UCSD-AML1 (cell line): ENCODE data around the gene ARHGAP6.

Experiments
- DNase-seq: peaks from one replicate; lab custom pipeline; 2025; ENCODE audit not compliant: unreplicated experiment; lab: John Stamatoyannopoulos, UW

The ARHGAP6 gene

DNA sequence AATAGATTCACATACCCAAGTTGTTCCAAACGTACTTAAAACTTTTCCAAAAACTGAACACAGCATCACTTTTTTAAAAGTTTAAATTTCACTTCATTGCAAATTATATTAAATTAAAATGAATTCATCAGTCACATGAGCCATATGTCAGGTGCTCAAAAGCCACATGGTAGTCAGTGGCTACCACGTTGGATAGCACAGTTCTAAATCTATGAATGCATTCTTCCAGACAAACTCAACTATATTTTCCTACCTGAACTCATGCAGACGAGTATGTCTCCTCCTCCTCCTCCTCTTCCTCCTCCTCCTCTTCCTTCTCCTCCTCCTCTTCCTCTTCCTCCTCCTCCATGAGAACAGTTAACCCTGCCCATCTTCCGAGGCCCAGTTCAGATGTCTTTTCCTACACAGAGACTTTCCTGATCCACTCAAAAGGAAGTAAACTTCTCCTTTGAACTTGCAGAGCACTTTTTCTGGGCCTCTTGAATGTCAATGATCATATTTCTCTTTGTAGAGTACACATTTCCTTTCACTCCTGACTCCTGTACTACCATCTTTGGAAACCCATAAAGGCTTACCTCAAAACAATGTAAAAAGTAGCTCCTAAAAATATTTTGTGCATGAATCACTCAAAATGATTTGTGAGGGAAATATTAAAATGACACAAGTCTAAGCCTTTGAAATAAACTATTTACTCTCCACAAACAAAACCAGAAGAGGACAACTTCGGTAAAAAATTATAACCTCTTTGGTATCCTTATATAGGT is 199.9 kb downstream of the ARHGAP6 start:
- no peak for DNase-seq

DNA sequence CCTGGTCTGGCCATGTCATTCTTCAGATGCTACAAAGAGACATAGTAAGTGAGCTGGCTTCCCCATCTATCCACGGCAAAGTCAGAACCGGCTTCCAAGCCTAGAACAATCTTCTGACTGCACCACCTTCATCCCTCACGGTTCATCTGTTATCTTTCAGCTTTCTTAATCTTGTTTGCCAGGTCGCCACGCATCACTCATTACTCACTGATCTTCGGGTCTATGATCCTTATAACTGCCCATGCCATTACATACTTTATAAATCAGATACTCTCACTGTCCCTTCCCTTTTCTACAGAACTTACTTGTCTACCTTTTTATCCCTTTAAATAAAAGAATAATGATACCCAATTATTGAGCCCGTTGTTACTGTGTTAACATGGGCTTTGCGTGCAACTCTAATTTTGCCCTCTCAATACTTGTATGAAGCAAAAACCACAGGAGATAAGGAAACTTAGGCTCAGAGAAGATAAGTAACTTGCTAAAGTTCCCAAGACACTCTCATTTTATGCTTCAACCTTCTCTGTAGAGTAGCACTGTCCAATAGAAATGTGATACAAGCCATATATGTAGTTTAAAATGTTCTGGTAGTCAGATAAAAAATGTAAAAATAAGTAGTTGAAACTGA is 200.8 kb downstream of the ARHGAP6 start:
- DNase-seq = no peak

DNA sequence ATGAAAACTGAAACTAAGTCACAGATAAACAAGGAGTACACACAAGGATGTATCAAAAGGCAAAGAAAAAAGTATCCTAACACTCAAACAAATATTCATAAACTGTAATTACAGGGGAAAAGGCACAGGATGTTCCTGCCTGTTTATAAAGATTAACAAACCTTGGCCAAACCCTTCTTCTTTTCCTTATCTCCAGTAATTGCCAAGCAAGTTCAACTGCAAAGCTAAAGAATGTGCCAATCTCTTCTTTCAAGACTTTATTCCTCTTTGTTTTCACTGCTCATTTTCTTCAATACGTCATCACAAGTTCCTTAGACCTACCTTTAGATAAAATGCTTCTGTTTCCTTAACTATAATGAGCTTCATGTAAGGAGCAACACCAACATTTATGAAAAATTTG is 201.3 kb downstream of the ARHGAP6 start:
- DNase-seq = no peak

DNA sequence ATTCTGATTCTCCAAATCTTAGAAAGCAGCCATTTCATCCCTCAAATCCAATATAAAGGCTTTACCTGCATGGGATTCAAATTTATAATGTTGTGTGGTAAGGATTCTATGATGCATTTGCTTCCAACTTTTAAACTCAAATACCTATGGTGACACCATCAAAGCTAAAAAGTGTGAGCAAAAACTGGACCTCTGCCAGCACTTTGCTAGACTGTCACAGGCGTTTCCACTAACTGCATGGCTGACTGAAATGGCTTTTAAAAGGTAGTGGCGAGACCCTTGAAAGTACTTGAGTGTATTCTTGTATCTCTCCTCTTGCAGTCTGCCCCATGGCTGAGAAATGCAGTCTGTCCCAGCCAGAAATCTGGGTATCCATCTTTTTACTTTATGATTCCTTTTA is 203.1 kb downstream of the ARHGAP6 start:
- DNase-seq = no peak

DNA sequence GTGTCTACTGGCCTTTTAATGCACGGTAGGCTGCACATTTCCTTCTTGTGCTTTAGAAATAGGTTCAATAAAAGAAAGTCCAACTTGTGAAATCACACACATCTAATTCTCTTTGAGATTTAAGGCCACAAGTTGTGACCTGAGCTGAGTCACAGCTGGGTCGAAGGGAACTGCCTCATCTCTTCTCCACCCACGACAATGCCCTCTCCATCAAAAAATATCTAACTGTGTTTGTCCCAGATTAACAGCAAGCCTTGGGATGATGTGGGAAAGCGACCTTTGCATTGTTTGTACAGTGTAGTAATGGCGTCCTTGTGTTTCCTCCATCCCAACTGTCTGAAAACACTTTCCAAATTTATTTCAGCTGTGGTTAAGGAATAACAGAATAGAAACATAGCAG is 203.6 kb downstream of the ARHGAP6 start:
- DNase-seq = no peak

DNA sequence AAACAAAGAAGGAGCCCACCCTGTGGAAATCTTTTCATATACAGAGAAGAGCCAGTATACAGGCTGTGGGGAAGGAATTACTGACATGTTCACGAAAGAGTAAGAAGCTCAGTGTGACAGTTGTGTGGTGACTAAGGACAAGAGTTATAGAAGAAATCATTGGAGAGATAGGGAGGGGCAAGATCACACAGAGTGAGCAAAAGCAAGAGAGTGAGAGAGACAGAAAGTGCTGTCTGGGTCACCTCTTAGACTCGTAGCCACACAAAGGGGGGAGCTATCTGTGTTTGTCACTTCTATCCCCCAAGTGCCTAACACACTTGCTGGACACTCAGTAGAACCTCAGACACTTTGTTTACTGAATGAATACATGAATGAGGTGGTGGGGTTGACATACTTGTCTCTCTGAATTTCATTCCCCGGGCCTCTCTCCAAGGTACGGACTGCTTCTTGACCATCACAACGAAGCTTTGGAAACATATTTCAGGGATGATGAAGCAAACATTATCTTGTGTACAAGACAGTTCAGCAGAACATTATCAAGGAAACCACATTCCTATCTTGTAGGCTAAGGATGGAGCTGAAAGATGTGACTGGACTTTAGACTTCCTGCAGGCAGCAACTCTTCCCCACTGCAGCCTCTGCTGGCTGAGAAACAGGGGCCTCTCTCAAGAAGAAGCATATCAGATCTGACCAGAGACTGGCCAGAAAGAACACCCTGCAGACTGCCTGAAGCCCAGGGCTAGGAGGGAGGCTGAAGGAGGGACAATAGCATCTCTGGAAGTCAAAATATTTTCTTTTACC is 204.3 kb downstream of the ARHGAP6 start:
- peak; percentile 12 for DNase-seq

DNA sequence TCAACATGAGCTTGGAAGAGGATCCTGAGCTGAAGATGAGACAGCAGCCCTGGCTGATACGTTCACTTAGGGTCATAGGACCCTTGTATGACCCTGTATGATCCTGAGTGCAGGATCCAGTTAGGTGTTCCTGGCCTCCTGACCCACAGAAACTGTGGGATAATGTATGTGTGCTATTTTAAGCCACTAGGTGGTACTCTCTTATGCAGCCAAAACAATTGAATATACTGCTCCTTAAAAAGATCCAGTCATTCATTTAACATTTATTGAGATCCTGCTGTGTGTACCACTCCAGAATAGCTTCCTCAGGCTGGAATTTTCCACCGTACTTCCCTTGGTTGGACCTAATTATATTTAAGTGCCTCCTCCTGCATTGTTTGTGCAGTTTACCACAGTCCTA is 205.4 kb downstream of the ARHGAP6 start:
- no peak for DNase-seq

DNA sequence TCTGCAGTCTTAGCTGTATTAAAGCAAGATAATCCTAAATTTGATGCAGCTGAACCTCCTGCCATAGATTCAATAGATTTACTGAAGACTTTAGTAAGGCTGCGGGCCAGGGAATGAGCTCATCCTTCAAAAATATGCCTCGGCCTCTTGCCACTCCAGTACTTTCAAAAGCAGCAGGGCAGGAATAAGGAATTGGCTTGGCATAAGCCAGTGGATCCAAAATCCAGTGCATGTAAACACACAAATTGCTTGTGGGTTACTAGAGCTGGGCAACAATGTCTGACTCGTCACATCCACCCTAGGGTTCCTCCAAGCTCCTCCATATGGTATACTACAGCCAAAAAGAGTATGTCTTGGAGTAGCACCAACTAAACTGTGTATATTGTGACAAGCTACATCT is 207.6 kb downstream of the ARHGAP6 start:
- DNase-seq = no peak

DNA sequence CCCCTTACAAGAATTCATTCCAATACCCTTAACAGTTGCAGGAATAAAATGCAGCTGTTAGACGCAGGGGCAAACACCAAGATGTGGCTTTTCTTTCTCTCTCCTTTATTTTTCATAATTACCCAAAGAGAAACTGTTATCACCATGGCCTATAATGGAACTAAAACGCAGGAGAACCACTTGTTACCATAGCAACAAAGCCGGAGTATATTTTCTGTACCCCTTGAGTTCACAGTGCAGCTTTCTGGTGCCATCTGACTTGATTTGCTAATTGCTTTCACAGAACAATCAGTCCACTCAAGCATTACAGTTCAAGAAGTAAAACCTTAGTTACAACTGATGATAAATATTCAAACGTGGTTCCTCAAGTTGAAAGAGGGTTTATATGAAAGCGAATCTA is 214.6 kb downstream of the ARHGAP6 start:
- DNase-seq = no peak

DNA sequence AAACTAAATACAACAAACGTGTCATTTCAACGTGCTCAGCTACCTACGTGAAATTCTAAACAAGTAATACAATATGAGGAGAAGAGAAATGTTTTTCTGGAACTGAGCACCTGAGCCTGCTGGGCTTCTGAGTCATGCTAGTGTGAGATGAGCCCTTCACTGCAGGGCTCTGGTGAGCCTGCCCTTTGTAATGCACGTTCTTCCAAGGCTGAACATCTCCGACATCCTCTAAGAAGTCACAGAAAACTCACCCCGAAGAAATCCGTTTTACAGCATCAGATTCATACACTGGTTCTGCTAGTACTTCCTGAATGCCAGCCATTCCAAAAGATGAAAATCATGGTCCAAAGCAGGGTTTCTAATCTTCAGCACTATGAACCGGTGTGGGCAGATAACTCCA is 215.4 kb downstream of the ARHGAP6 start:
- no peak for DNase-seq

DNA sequence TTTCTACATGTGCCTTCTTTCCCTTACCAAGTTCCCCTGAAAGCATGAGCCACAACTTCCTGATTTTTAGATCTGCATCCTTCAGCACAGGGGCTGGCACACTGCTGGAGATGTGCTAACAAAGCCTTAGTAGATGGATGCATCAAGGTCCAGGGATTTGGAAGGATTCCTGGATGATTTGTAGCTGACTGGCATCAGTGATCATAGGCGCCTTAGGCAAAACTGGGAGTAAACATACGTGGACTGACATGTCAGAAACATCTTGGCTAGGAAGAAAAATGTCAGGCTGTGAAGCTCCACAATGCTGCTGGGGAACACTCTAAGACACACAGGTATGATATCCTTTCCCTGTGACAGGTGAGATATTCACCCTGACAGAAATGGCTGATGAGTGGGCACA is 216.1 kb downstream of the ARHGAP6 start:
- DNase-seq = no peak

DNA sequence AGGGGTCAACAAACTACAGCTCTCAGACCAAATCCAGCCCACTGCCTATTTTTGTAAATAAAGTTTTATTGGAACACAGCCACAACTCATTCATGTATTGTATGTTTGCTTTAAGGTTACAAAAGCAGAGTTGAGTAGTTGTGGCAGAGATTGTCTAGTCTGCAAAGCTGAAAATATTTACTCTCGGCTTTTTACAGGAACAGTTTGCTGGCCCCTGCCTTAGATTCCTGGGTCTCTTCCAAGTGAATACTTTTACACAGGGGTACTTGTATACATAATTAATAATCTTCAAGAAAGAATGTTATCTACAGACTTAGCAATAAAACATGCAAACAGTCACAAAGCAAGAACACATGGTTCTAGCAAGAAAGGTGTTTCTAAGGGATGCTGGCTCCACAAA is 218.3 kb downstream of the ARHGAP6 start:
- no peak for DNase-seq

DNA sequence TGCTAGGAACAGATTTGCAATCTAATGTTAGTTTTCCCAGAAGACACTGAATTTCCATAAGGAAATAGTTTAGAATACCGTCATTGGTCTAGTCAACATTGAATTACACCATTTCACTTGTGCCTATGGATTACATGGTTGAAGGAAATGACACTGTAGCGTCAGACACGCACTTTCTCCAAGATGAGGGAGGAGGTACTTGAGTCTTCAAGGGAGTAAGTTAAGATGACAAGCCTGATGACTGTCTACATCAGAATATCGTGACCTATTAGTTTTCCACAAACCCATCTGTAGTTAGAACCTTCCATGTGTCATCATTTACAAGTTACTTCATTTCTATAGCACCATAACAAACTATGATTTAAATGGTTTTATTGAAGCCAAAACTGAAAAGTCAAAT is 218.8 kb downstream of the ARHGAP6 start:
- no peak for DNase-seq

DNA sequence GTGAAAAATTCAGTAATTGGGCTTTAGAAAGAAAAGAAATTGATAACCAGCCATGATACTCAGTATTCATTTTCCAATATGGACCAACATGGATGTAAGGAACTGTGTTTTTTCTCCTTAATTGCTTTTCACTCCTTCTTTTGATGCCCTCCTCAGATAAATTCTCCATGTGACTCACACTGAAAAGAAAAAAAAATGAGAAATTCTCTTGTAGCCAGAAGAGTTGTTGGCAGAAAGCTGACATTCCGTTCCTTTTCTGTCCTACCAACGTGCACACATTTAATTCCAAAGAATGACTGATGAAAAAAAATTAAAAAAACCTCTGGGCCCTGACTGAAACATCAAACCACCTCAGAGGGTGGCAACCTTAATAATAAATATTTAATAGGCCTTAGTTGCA is 219.4 kb downstream of the ARHGAP6 start:
- DNase-seq = no peak

DNA sequence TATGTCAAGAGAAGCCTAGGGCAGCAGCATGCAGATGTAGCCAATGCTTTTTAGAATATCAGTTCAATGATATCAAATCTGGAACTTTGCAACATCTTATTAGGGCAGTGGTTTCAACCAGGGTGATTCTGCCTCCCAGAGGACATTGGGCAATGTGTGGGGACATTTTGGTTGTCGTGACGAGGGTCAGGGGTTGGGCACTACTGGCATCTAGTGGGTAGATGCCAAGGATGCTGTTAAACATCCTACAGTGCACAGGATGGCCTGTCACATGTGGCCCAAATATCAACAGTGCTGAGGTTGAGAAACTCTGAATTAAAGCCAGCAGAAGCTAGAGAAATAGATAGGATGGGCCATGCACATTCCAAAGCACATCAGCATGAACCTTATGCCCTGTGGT is 220.2 kb downstream of the ARHGAP6 start:
- DNase-seq = peak; percentile 25

DNA sequence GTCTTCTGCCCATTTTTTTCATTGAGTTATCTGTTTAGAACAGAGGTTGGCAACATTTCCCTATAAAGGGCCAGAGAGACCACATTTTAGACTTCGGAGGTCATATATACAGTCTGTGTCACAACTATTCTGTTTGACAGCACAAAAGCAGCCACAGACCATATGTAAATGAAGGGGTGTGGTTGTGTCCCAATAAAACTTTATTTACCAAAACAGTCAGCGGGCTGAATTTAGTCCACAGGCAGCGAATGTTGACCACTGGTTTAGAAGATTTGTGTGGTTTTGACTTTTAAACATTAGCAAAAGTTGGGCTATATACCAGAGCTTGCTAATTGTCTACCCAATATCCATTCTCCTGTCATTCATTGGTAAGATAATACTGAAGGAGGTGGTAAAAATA is 221.7 kb downstream of the ARHGAP6 start:
- no peak for DNase-seq

DNA sequence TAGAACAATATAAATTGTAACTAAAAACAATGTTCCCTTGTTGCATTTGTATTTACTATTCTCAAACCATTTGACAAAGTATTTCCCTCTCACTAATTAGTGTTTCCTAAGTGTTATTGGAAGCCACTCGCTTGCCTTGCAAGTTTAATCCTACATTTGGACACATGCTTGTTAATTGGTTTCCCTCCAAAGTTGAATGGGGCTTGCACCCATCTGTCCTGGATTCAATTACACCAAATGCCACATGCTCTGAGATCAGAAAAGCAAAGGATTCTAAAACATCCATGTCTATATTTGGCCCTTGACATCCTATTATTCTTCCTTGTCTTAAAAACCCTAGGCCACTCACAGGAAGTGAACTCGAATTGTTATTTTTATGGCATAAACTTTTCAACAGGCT is 225.9 kb downstream of the ARHGAP6 start:
- DNase-seq = no peak

DNA sequence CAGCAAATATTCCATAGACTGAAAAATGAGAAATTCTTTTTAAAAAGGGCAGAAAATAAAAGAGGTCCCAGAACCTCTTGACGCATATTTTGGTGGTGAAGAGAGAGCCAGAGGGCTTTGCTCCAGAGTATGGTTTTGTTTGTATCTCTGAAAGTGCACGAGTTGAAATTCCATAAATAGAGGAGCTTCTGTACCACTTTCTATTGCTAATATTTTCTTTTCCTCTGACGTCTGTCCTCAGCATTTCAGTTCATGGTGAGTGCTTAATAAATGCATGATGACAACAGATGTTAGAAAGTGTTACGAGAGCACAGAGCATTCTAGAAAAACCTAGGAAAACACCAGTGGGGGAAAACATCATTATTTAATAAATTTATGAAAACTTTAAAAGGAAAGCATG is 227.0 kb downstream of the ARHGAP6 start:
- no peak for DNase-seq

DNA sequence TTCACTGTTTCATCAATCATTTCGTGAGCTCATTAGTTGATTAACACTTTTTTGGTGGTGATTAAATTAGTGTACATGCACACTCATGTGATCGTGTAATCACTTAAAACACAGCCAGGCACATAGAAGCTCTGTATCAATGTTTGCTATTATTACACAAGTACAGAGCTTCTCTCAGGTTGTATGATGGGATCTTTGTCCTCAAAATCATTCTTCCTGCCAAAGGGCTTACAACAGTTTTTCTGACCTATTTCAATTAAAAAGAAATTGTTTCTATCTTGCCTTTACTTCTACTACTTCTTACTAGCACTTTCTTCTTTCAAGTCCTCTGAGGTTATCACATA is 227.4 kb downstream of the ARHGAP6 start:
- no peak for DNase-seq

DNA sequence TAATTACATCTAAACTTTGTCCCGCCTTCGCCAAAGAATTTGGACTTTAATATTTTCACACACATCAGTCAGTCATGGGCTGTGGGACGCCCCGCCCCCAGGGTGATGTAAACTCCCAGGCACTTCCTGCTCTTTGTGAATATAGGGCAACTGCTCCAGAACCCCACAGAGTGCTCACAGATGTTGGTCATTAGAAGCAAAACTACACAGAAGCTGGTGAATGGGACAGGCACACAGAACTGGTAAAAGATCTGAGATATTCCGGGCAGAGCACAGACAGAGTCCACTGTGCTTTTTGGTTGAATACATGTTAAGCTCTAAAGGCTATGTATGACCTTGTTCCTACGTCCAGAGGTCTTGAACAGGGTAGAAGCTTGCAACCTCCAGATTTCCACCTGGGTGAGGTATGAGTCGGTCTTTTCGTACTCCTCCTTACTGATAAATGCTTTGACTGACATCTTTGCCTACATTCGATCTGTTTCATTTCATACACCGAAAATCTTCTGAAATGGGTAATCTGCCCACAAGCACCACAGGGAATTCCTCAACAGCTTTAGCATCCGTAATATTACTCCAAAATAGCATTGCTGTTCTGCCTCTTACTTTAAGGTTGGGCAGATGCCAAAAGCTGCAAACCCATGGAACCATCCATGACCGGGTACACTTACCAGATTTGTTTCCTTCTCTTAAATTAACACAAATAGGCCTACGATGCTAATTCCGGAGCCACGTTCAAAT is 227.9 kb downstream of the ARHGAP6 start:
- no peak for DNase-seq

DNA sequence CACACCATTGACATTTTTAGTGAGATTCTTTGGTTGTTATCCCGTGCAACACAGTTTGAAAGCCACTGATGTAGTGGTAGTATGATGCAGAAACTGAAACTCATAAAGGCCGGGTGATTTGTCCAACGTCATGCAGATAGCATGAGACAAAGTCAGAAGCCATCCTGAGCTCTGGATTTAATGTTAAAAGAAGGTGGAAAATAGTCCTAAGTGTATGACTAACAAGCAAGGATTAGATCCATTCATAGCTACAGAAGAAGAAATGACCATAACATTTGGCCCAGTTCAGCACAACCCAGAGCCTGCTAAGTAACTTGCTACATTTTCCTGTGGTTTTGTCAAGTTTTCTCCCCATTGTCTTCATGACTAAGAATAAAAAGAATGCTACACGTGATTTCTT is 230.2 kb downstream of the ARHGAP6 start:
- DNase-seq = no peak

DNA sequence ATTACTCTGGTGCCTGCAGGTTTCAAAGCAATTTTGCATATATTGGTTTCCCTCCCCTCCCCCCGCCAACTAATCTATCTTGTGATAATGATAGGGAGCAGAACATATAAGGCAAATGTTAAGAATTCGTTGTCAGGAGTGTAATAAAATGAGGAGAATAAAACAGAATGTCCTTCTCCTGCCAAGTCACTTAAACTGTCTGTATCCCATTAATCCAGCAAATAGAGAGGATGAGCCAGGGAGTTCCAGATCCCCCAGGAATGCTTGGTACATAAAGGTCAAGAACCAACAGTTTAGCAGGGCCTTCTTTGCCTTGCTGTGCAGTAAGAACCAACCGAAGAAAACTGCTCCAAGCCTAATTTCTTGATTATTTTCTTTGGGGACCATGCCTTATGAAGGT is 231.1 kb downstream of the ARHGAP6 start:
- DNase-seq = no peak
